H1 (cell line): ENCODE results near the gene NCF4. TPM values are rescaled to one million over a fixed set of nuclear protein-coding genes. Genes with fewer than 3 reads are reported as not detected.

Source experiments
- CTCF ChIA-PET: fragments of 300-600 bp; sonication (Branson Sonifier 250); formaldehyde crosslinking; loops from one replicate; lab custom pipeline; 2021; ENCODE audit not compliant: partially characterized antibody; lab: Charles Lee
- POLR2A ChIA-PET: fragments of 300-600 bp; sonication (Branson Sonifier 250); formaldehyde crosslinking; loops from one replicate; lab custom pipeline; 2021; ENCODE audit warnings: inconsistent platforms; ENCODE audit not compliant: partially characterized antibody; lab: Charles Lee
- DNase-seq, 2 experiments: peaks; one replicate each; pipeline versions ENCODE4 v3.0.0 to v3.0.0-alpha.2; 2010 to 2022; ENCODE audit warnings: low spot score in 2 of 2, low read depth in 1 of 2, mixed read lengths in 1 of 2
- FAIRE-seq: peaks from 2 replicates; lab custom pipeline; 2011; peaks lifted over from hg19 to GRCh38; lab: Jason Lieb, UNC
- H2AFZ ChIP-seq: 2 replicates; pipeline ENCODE4 v1.8.1; 2012; ENCODE audit warnings: low read length, inconsistent platforms
- H2AK5ac ChIP-seq: 2 replicates; pipeline ENCODE4 v1.6.1; 2013; ENCODE audit warnings: low read depth, low read length
- H2BK120ac ChIP-seq: replicated peaks from 2 replicates; pipeline ENCODE3; 2013; ENCODE audit warnings: low read depth, low read length, inconsistent platforms
- H2BK12ac ChIP-seq: 2 replicates; pipeline ENCODE4 v1.6.1; 2013; ENCODE audit warnings: low read depth, low read length
- H2BK15ac ChIP-seq: 2 replicates; pipeline ENCODE4 v1.6.1; 2013; ENCODE audit warnings: low read length
- H2BK20ac ChIP-seq: 2 replicates; pipeline ENCODE4 v1.6.1; 2013; ENCODE audit warnings: low read length
- H2BK5ac ChIP-seq: 2 replicates; pipeline ENCODE4 v1.6.1; 2013; ENCODE audit warnings: low read depth, low read length
- H3K14ac ChIP-seq: 2 replicates; pipeline ENCODE4 v1.6.1; 2013; ENCODE audit warnings: inconsistent platforms; ENCODE audit not compliant: insufficient read length
- H3K18ac ChIP-seq: 2 replicates; pipeline ENCODE4 v1.6.1; 2013; ENCODE audit warnings: low read length; ENCODE audit errors: extremely low read depth
- H3K23ac ChIP-seq: 2 replicates; pipeline ENCODE4 v1.6.1; 2013; ENCODE audit warnings: inconsistent platforms; ENCODE audit not compliant: insufficient read length
- H3K23me2 ChIP-seq: 2 replicates; pipeline ENCODE4 v1.6.1; 2013; ENCODE audit warnings: low read depth, low read length
- H3K27ac ChIP-seq: 2 replicates; pipeline ENCODE4 v1.6.1; 2011; ENCODE audit warnings: low read depth, low read length, inconsistent platforms
- H3K27me3 ChIP-seq, 4 experiments: replicated peaks in 1 of 4; 1 replicate in 1 of 4; 2 replicates in 3 of 4; pipeline versions ENCODE4 v1.6.1 to v1.8.1; 2011 to 2013; ENCODE audit warnings: low read length in 3 of 4, mild to moderate bottlenecking in 3 of 4, inconsistent platforms in 2 of 4, mixed read lengths in 2 of 4, moderate library complexity in 1 of 4; ENCODE audit not compliant: control insufficient read depth in 3 of 4, insufficient read depth in 3 of 4; ENCODE audit errors: extremely low read depth in 1 of 4
- H3K36me3 ChIP-seq, 4 experiments: 2 replicates each; pipeline versions ENCODE4 v1.6.1 to v1.8.1; 2011 to 2013; ENCODE audit warnings: mild to moderate bottlenecking in 4 of 4, low read length in 3 of 4, moderate library complexity in 2 of 4, control low read depth in 1 of 4, inconsistent platforms in 1 of 4; ENCODE audit not compliant: insufficient read depth in 4 of 4, control insufficient read depth in 2 of 4
- H3K4ac ChIP-seq: replicated peaks from 2 replicates; pipeline ENCODE3; 2013; ENCODE audit warnings: low read length, low read depth, mixed read lengths, inconsistent platforms; ENCODE audit not compliant: insufficient read length
- H3K4me1 ChIP-seq, 4 experiments: replicated peaks in 1 of 4; 1 replicate in 1 of 4; 2 replicates in 3 of 4; pipeline versions ENCODE4 v1.6.1 to v1.8.1; 2011 to 2013; ENCODE audit warnings: low read length in 3 of 4, inconsistent platforms in 2 of 4, mixed read lengths in 1 of 4; ENCODE audit not compliant: insufficient read depth in 4 of 4, control insufficient read depth in 3 of 4
- H3K4me2 ChIP-seq, 2 experiments: 2 replicates each; pipeline versions ENCODE4 v1.6.1 to v1.8.1; 2011 to 2013; ENCODE audit warnings: low read depth in 2 of 2, low read length in 2 of 2, control low read depth in 1 of 2, inconsistent platforms in 1 of 2, mild to moderate bottlenecking in 1 of 2; ENCODE audit not compliant: insufficient read depth in 1 of 2
- H3K4me3 ChIP-seq, 4 experiments: fragments of 200-600, 300-600 bp in 1 of 4; sonication (generic), shearing (Covaris generic), sonication (Bioruptor Twin) in 1 of 4; 2 replicates each; pipeline versions ENCODE4 v1.5.1 to v1.8.1; 2011 to 2016; ENCODE audit warnings: low read length in 4 of 4, low read depth in 3 of 4, control low read depth in 2 of 4, inconsistent platforms in 2 of 4, mild to moderate bottlenecking in 2 of 4, mixed read lengths in 1 of 4, moderate library complexity in 1 of 4; ENCODE audit not compliant: insufficient read depth in 2 of 4; ENCODE audit errors: extremely low read depth in 1 of 4
- H3K56ac ChIP-seq: replicated peaks from 2 replicates; pipeline ENCODE3; 2013; ENCODE audit warnings: low read depth, mild to moderate bottlenecking, mixed read lengths, low read length, inconsistent platforms; ENCODE audit not compliant: insufficient read length
- H3K79me1 ChIP-seq: 2 replicates; pipeline ENCODE4 v1.6.1; 2013; ENCODE audit warnings: low read depth, low read length, control low read depth
- H3K79me2 ChIP-seq, 2 experiments: 2 replicates each; pipeline versions ENCODE4 v1.6.1 to v1.8.1; 2012 to 2013; ENCODE audit warnings: low read length in 2 of 2, mild to moderate bottlenecking in 2 of 2, inconsistent platforms in 1 of 2; ENCODE audit not compliant: insufficient read depth in 2 of 2, control insufficient read depth in 1 of 2
- H3K9ac ChIP-seq, 4 experiments: replicated peaks in 1 of 4; 1 replicate in 1 of 4; 2 replicates in 3 of 4; pipeline versions ENCODE4 v1.6.1 to v1.8.1; 2011 to 2013; ENCODE audit warnings: low read depth in 3 of 4, low read length in 3 of 4, control low read depth in 2 of 4, mild to moderate bottlenecking in 2 of 4, moderate library complexity in 2 of 4, inconsistent platforms in 1 of 4; ENCODE audit errors: extremely low read depth in 1 of 4
- H3K9me3 ChIP-seq, 2 experiments: 2 replicates each; pipeline versions ENCODE4 v1.6.1 to v1.8.1; 2012 to 2013; ENCODE audit warnings: mild to moderate bottlenecking in 2 of 2, moderate library complexity in 2 of 2, control low read depth in 1 of 2, inconsistent platforms in 1 of 2, low read depth in 1 of 2, low read length in 1 of 2, mixed read lengths in 1 of 2; ENCODE audit not compliant: insufficient read depth in 2 of 2
- H4K20me1 ChIP-seq, 2 experiments: replicated peaks in 1 of 2; 2 replicates each; pipeline versions ENCODE3 to v1.8.1; 2011 to 2013; ENCODE audit warnings: inconsistent platforms in 2 of 2, low read length in 2 of 2, mild to moderate bottlenecking in 1 of 2; ENCODE audit not compliant: insufficient read depth in 2 of 2, control insufficient read depth in 1 of 2
- H4K5ac ChIP-seq: 2 replicates; pipeline ENCODE4 v1.6.1; 2013; ENCODE audit warnings: low read length, low read depth, mixed read lengths, inconsistent platforms; ENCODE audit not compliant: insufficient read length
- H4K8ac ChIP-seq: 2 replicates; pipeline ENCODE4 v1.8.0; 2013; ENCODE audit warnings: mild to moderate bottlenecking, moderate library complexity, low read length, inconsistent platforms; ENCODE audit not compliant: insufficient read depth; ENCODE audit errors: extremely low read depth
- H4K91ac ChIP-seq: replicated peaks from 2 replicates; pipeline ENCODE3; 2013; ENCODE audit warnings: low read length, mixed read lengths, inconsistent platforms; ENCODE audit not compliant: insufficient read length
- CHD1 ChIP-seq: IDR thresholded peaks from 2 replicates; pipeline ENCODE4 v1.6.1; 2012; ENCODE audit warnings: low read depth, low read length, improper control_type of control experiment
- CTBP2 ChIP-seq: IDR thresholded peaks from 2 replicates; pipeline ENCODE4 v1.7.0; 2011; ENCODE audit warnings: borderline replicate concordance, mild to moderate bottlenecking, moderate library complexity, mixed read lengths, low read length; ENCODE audit not compliant: insufficient read depth, insufficient read length
- JUN ChIP-seq: IDR thresholded peaks from 2 replicates; pipeline ENCODE4 v1.6.1; 2011; ENCODE audit warnings: low read depth, mild to moderate bottlenecking, improper control_type of control experiment, low read length
- JUND ChIP-seq: IDR thresholded peaks from 2 replicates; pipeline ENCODE4 v1.6.1; 2011; ENCODE audit warnings: mild to moderate bottlenecking, improper control_type of control experiment, low read length
- KDM5A ChIP-seq: fragments of 200-600 bp; IDR thresholded peaks from 2 replicates; pipeline ENCODE4 v1.7.1; 2012; ENCODE audit warnings: mild to moderate bottlenecking, low read length, inconsistent platforms, mixed read lengths
- WGBS, 2 experiments: shearing (Covaris generic) in 1 of 2; methylation state at CpG; one replicate each; pipeline versions ENCODE4 v1.1.6 to v1.1.7; 2013 to 2015; ENCODE audit warnings: low lambda C conversion rate in 2 of 2, mixed read lengths in 2 of 2, inconsistent platforms in 1 of 2, low coverage in 1 of 2, missing lambda C conversion rate in 1 of 2; ENCODE audit not compliant: insufficient replicate concordance in 2 of 2, insufficient coverage in 1 of 2, insufficient read length in 1 of 2; ENCODE audit errors: extremely low coverage in 1 of 2, missing lambda C conversion rate in 1 of 2; 5-methylcytosine and 5-hydroxymethylcytosine counted together
- polyA plus RNA-seq, 7 experiments: library from polyadenylated mRNA; depleted of rRNA in 3 of 7; stranded (reverse) in 5 of 7; unstranded in 2 of 7; fragments of >200 nt in 5 of 7; fragments of 200-250 nt in 2 of 7; gene quantifications; 1 replicate in 5 of 7; 2 replicates in 1 of 7; 4 replicates in 1 of 7; pipeline versions ENCODE4 v1.2.1 to v1.2.3, GENCODE V29; 2011 to 2013; ENCODE audit warnings: missing spikeins in 2 of 7, mixed read lengths in 2 of 7
- total RNA-seq: library from RNA; stranded (reverse); fragmentation: NEBNext Ultra II Directional; extraction: Animal tissue kit (Norgen Biotek cat#: 25700); gene quantifications from 2 replicates; pipeline ENCODE4 v1.2.1, GENCODE V29; 2021

The NCF4 gene
- total and polyA plus RNA-seq, 2 of the 8 experiments (the other 6 are each of a cell fraction or from before 2014, with no cell fraction given), result 0.20 TPM; not detected in 1

DNA sequence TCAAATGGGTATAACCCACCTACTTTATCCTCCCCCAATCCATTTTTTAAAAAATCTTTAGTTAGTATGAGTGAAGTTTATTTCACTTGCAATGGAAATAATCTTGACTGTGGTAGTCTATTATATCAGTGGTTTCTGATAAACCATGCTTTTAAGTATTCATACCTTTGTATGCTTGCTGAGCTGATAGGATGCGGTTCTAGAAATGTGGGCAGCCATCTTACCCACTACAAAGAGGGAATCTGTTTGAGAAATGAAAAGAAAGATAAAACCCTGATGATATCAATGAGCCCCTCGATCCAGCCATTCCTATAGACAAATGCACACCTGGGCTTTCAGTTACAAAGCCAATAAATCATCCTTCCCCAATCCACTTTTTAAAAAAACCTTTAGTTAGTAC is 30.2 kb upstream of the NCF4 start:
- no peak overlapping the region for H2AK5ac ChIP-seq
- FAIRE-seq (no peak), DNase-seq (no peak)
- H3K4me3 ChIP-seq, result no peak overlapping the region
- H3K27me3 ChIP-seq, result no peaks in the 10 kb centered on the region; a peak in 1 of 7 replicates
- H3K79me1 ChIP-seq, result no peaks in the 10 kb centered on the region
- H3K79me2 ChIP-seq, result no peaks in the 10 kb centered on the region
- no peak overlapping the region for H2BK20ac ChIP-seq
- no peak overlapping the region for H2BK12ac ChIP-seq
- POLR2A ChIA-PET, result no interaction called here
- H3K9me3 ChIP-seq, result no peaks in the 10 kb centered on the region
- H3K27ac ChIP-seq, result no peak overlapping the region
- no peak overlapping the region for H3K18ac ChIP-seq
- WGBS, 2 experiments, result 87% methylated on average over 2 of the region's 2 CpGs; no CpG with 5 or more reads in 1 of the 2 experiments
- no peak overlapping the region for H3K4me2 ChIP-seq
- no peak overlapping the region for H4K5ac ChIP-seq
- no peak overlapping the region for H3K14ac ChIP-seq
- no peak overlapping the region for H2BK15ac ChIP-seq
- H2BK5ac ChIP-seq, result no peak overlapping the region
- H3K56ac ChIP-seq, result no peak overlapping the region
- no peak overlapping the region for H3K4ac ChIP-seq
- CTCF ChIA-PET, result interaction anchor here (0.7 to 3.2 kb wide), 3 partner anchors 12 to 332 kb away, joined by 3 to 10 read pairs (median 4); no protein-coding TSS in a partner anchor
- no peak overlapping the region for H2AFZ ChIP-seq
- H3K23me2 ChIP-seq, result peaks cover 2% of the 10 kb centered on the region; the same call in 1 of the 2 replicates
- H4K20me1 ChIP-seq, result no peaks in the 10 kb centered on the region
- no peak overlapping the region for H3K23ac ChIP-seq
- no peak overlapping the region for H4K91ac ChIP-seq
- no peak overlapping the region for H4K8ac ChIP-seq
- no peak overlapping the region for H3K9ac ChIP-seq
- no peaks in the 10 kb centered on the region for H3K4me1 ChIP-seq
- no peaks in the 10 kb centered on the region for H3K36me3 ChIP-seq
- no peak overlapping the region for H2BK120ac ChIP-seq
- TF ChIP-seq JUND (no peak), JUN (no peak), CTBP2 (no peak), CHD1 (no peak), KDM5A (no peak)
